Retinal pigment epithelial cell (primary cell): ENCODE data around the gene TNS3.

Source experiments
- DNase-seq: peaks from one replicate; pipeline ENCODE4 v3.0.0-alpha.2; 2010; ENCODE audit warnings: low read depth
- H3K4me3 ChIP-seq: 2 replicates; pipeline ENCODE4 v1.5.1; 2011; ENCODE audit warnings: mild to moderate bottlenecking, low read length, control low read depth, moderate library complexity
- CTCF ChIP-seq: conservative IDR thresholded peaks from 2 replicates; pipeline ENCODE4 v1.5.1; 2011; ENCODE audit warnings: low read depth, low read length, control low read depth, inconsistent platforms

The TNS3 gene

GRCh38 chr7:47529826-47530555, 51.9 kb downstream of the TNS3 start:
- H3K4me3 ChIP-seq: no peak overlapping the region
- no peak for TF ChIP-seq CTCF
- no peak for DNase-seq

GRCh38 chr7:47529405-47529804, 52.5 kb downstream of the TNS3 start:
- DNase-seq: no peak
- H3K4me3 ChIP-seq: no peak overlapping the region
- no peak for TF ChIP-seq CTCF

GRCh38 chr7:47528471-47528870, 53.4 kb downstream of the TNS3 start:
- DNase-seq: no peak
- no peak for TF ChIP-seq CTCF
- H3K4me3 ChIP-seq: no peak overlapping the region

- DNase-seq: no peak
- TF ChIP-seq CTCF: no peak
These were observed 55.4 kb downstream of the TNS3 start for GRCh38 chr7:47526466-47526865.

GRCh38 chr7:47525066-47525623, 56.8 kb downstream of the TNS3 start:
- DNase-seq: no peak
- no peak for TF ChIP-seq CTCF
- H3K4me3 ChIP-seq: no peak overlapping the region

More at GRCh38 chr7:47526466-47526865, 55.4 kb downstream of the TNS3 start:
- no peak overlapping the region for H3K4me3 ChIP-seq

GRCh38 chr7:47523401-47523800, 58.5 kb downstream of the TNS3 start:
- TF ChIP-seq CTCF: no peak
- H3K4me3 ChIP-seq: no peak overlapping the region
- no peak for DNase-seq
